Activated CD4-positive, alpha-beta memory T cell treated with anti-CD3 and anti-CD28 coated beads for 36 hours (primary cell): Measurements from ENCODE around the gene FGD2. TPM values are rescaled to one million over a fixed set of nuclear protein-coding genes. Genes with fewer than 3 reads are reported as not detected.
A peak's percentile ranks its signal among the peaks of the same experiment; 100 is the strongest.
"Not testable (repeated sequence)": the region's sequence is repeated elsewhere in the genome, so short reads cannot be mapped to it uniquely, and the experiment has no call there.

Experiments
- CTCF ChIA-PET: fragments of 350-600 bp; sonication (Branson Sonifier 250); formaldehyde crosslinking; loops from one replicate; lab custom pipeline; 2021; ENCODE audit warnings: antibody characterized with exemption, inconsistent platforms; lab: Charles Lee
- POLR2A ChIA-PET: fragments of 350-600 bp; sonication (Branson Sonifier 250); formaldehyde crosslinking; loops from one replicate; lab custom pipeline; 2021; ENCODE audit warnings: antibody characterized with exemption; lab: Charles Lee
- DNase-seq: peaks from one replicate; pipeline ENCODE4 v3.0.0-alpha.2; 2020
- H3K27ac Mint-ChIP-seq: one replicate; pipeline ENCODE4 v1.8.0; 2021; ENCODE audit warnings: mixed read lengths
- H3K27me3 Mint-ChIP-seq: one replicate; pipeline ENCODE4 v1.8.0; 2021; ENCODE audit warnings: mixed read lengths
- H3K36me3 Mint-ChIP-seq: one replicate; pipeline ENCODE4 v1.8.0; 2021; ENCODE audit warnings: mixed read lengths
- H3K4me1 Mint-ChIP-seq: one replicate; pipeline ENCODE4 v1.8.0; 2021; ENCODE audit warnings: low read depth, mixed read lengths
- H3K4me3 Mint-ChIP-seq: one replicate; pipeline ENCODE4 v1.8.0; 2021; ENCODE audit warnings: mild to moderate bottlenecking, mixed read lengths
- H3K9me3 Mint-ChIP-seq: one replicate; pipeline ENCODE4 v1.8.0; 2021; ENCODE audit warnings: mixed read lengths
- intact Hi-C: fragments of 100-400 bp; cut with micrococcal nuclease; formaldehyde crosslinking; loops from one replicate; pipeline ENCODE4 v1.15.1; 2023
- total RNA-seq, 2 experiments: library from RNA; stranded (reverse); gene quantifications; one replicate each; pipeline ENCODE4 v1.2.3, GENCODE V29; 2021

FGD2 gene
- total RNA-seq, 2 experiments from 2014 or later, result 0.48 to 0.52 TPM

DNA sequence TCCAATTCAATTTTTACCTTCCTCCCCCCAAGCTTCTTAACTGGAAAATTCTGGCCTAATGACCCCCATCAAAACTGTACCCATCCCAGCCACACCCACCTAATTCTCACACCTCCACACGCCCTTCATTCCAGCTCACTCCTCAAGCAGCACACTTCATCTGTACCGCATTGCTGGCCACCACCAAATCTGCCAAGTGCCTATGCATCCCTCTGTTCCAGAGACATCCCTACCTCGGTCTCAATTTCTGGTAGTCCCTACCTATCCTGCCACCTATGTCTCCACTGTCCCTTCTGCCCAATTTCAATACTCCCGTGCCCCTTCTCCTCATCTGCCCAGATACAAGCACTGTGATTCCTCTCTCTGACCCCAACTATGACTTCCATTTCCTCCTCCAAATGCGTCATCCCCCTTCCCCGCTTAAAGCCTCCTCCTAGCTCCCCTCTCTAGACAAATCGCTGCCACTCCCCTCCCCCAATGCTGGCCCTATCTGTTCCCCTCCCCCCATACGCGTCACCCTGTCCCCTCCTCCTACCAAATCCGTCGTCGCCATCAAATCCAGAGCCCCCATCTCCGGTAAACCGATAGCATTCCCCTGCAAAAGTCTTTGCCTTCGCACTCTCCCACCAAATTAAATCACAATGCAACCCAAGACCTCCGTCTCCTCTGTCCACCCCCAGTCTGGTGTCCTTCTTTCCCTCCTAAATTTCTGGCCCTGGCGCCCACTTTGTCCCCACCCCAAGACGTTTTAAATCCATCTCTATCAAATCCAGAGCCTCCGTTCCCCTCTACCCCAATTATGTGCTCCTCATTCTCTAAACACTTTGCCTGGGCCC, 20.7 kb upstream of the FGD2 start:
- Mint-ChIP-seq H3K4me3 (no peak overlapping the region), H3K4me1 (peaks cover 27% of the 10 kb centered on the region), H3K27me3 (no peaks in the 10 kb centered on the region), H3K9me3 (no peaks in the 10 kb centered on the region), H3K36me3 (peaks cover 12% of the 10 kb centered on the region), H3K27ac (no peak overlapping the region)
- intact Hi-C loops, result loop anchor here (1.0 to 10.0 kb wide), 2 partner anchors 99 to 390 kb away; partner anchors contain the start of genes C6orf89 and SRSF3
- POLR2A ChIA-PET, result interaction anchor here (0.7 to 2.6 kb wide), 4 partner anchors 22 to 185 kb away, joined by 3 to 21 read pairs (median 4); partner anchors contain the start of genes PIM1 and PPIL1
- CTCF ChIA-PET, result interaction anchor here (0.9 to 3.7 kb wide), 4 partner anchors 8 to 110 kb away, joined by 3 to 28 read pairs (median 4); partner anchors contain the start of gene PPIL1
- peak; percentile 84 for DNase-seq

DNA sequence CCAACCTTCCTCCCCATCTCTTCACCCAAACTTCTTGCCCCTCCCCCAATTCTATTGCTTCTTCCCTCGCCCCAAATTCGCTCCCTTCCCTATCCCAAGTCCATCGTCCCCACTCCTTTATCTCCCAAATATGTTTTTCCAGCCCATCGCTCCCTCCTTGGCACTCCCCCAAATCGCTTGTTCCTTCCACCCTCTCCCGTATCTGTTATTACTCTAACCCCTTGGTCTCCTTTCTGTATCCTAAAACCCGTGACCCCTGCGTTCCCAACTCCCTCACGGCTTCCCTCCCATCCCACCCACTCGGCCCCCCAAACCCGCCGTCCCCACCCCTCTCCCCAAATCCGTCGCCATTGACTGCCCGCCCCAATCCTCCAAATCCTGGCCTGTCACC, 20.0 kb upstream of the FGD2 start:
- Mint-ChIP-seq H3K36me3 (peaks cover 9% of the 10 kb centered on the region), H3K27ac (no peak overlapping the region), H3K4me1 (peaks cover 22% of the 10 kb centered on the region), H3K4me3 (no peak overlapping the region), H3K9me3 (no peaks in the 10 kb centered on the region), H3K27me3 (no peaks in the 10 kb centered on the region)
- POLR2A ChIA-PET, result interaction anchor here (0.6 to 2.6 kb wide), 12 partner anchors 8 to 272 kb away, joined by 3 to 21 read pairs (median 4); partner anchors contain the start of genes C6orf89, PIM1, PPIL1 and TBC1D22B
- CTCF ChIA-PET, result interaction anchor here (0.8 to 3.7 kb wide), 14 partner anchors 8 to 225 kb away, joined by 3 to 28 read pairs (median 3); partner anchors contain the start of genes C6orf89 and PPIL1
- DNase-seq, result no peak
- intact Hi-C loops, result loop anchor here (10.0 kb wide), 1 partner anchor 391 kb away; the partner anchor contains the start of gene SRSF3

DNA sequence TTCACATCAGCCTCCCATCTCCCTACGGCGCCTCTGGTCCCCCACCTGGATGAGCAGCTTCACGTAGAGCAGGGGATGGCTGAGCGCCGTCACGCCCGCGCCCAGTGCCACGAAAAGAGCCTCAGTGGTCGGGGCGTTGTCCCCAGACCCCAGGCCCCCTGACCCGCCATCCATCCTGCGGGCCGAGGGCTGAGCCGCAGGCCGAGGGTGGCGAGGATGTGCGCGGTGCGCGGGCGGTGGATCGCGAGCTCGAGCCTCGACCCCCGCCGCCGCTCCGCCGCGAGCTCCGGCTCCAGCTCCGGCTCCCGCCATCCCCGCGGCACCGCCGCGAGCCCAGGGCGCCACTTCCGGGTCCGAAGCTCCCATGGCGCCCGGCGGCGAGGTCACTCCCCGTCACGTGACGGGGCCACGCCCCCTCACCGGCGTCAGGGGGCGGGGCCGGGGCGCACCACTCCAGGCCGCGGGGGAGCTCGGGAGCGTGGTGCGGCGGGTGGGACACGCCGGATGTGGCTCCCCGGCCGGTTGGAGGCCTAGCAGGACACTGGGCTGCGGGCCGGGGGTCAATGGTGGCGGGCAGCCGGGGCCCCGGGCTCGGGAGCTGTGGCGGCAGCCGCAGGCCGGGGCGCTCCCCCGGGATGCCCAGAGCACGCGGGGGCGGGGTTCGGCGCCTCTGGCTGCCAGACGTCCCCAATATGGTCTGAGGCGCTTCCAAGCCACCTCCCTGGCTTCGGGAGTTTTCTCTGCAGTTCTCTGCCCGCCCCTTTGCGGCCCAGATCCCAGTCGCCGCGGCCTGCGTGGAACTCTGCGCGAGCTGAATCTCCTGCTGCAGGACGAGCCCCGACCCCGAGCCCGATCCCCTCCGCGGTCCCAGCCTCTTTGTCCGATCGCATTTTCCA, 19.4 kb upstream of the FGD2 start, which contains the start of gene MTCH1:
TSS of gene MTCH1 (minus strand) at position 389 of the 896 bp plus-strand sequence. CDS start at position 366, 23 bp downstream.
- H3K27ac Mint-ChIP-seq, result peak within 1 kb of the TSS; percentile 90
- peak; percentile 90 for DNase-seq
- H3K4me3 Mint-ChIP-seq, result peak within 1 kb of the TSS; percentile 99
- H3K9me3 Mint-ChIP-seq, result no peaks in the 10 kb centered on the region
- ChIA-PET POLR2A (interaction anchor here (0.6 to 2.6 kb wide), 16 partner anchors 8 to 272 kb away, joined by 3 to 21 read pairs (median 4); partner anchors contain the start of genes C6orf89, PIM1, PPIL1 and TBC1D22B), CTCF (interaction anchor here (0.7 to 3.7 kb wide), 16 partner anchors 9 to 224 kb away, joined by 3 to 28 read pairs (median 3); partner anchors contain the start of genes C6orf89 and PPIL1)
- peaks cover 7% of the 10 kb centered on the region for H3K36me3 Mint-ChIP-seq
- no peaks in the 10 kb centered on the region for H3K27me3 Mint-ChIP-seq
- intact Hi-C loops, result loop anchor here (1.0 to 10.0 kb wide), 4 partner anchors 32 to 391 kb away; partner anchors contain the start of gene SRSF3
- H3K4me1 Mint-ChIP-seq, result peaks cover 18% of the 10 kb centered on the region

DNA sequence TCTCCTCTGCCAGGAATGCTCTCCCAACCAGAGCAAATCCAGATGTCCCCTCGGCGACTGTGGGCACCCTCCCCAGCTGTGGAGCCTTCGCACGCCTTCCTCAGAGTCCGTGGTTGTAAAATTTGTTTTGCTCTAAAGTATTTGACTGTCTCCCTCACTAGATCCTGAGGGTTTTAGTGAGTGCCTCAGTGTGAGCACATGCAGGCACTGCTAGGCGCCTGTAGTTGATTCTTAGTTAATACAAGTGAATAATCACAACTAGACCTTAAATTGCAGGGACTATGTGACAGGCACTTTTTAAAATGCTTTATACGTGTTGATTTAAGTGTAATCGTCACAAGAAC, 18.8 kb upstream of the FGD2 start:
- POLR2A ChIA-PET, result interaction anchor here (0.8 to 2.6 kb wide), 11 partner anchors 9 to 218 kb away, joined by 3 to 21 read pairs (median 4); partner anchors contain the start of genes C6orf89 and PPIL1
- Mint-ChIP-seq H3K27me3 (no peaks in the 10 kb centered on the region), H3K4me3 (peak overlapping the region; percentile 99)

DNA sequence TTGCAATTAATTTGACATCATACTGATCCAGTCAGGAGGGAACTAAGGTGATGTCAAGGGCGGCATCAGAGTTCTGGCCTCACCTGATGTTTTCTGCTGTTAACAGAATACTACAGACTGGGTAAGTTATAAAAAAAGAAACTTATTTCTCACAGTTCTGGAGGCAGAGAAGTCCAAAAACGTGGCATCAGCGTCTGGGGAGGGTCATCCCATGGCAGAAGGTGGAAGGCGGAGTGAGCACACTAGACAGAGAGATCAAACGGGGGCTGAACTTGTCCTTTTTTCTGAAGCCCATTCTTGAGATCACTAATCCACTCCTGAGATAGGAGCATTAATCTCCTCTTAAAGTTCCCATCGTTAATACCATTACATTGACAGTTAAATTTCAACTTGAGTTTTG, 16.2 kb upstream of the FGD2 start:
- no peak overlapping the region for H3K27ac Mint-ChIP-seq
- no peak for DNase-seq
- no peaks in the 10 kb centered on the region for H3K9me3 Mint-ChIP-seq
- no peaks in the 10 kb centered on the region for H3K27me3 Mint-ChIP-seq
- H3K4me3 Mint-ChIP-seq, result no peak overlapping the region
- CTCF ChIA-PET, result interaction anchor here (1.3 to 1.4 kb wide), 2 partner anchors 29 to 104 kb away, joined by 3 read pairs; partner anchors contain the start of gene C6orf89
- POLR2A ChIA-PET, result no interaction called here
- peaks cover 2% of the 10 kb centered on the region for H3K36me3 Mint-ChIP-seq
- intact Hi-C loops, result loop anchor here (10.0 kb wide), 1 partner anchor 394 kb away; the partner anchor contains the start of gene SRSF3
- H3K4me1 Mint-ChIP-seq, result peaks cover 7% of the 10 kb centered on the region

More for the DNA sequence above, 18.8 kb upstream of the FGD2 start:
- H3K4me1 Mint-ChIP-seq, result peaks cover 12% of the 10 kb centered on the region
- peaks cover 5% of the 10 kb centered on the region for H3K36me3 Mint-ChIP-seq
- peak overlapping the region; percentile 90 for H3K27ac Mint-ChIP-seq
- no peak for DNase-seq
- intact Hi-C loops, result loop anchor here (1.0 to 10.0 kb wide), 4 partner anchors 32 to 392 kb away; partner anchors contain the start of gene SRSF3
- H3K9me3 Mint-ChIP-seq, result no peaks in the 10 kb centered on the region
- CTCF ChIA-PET, result interaction anchor here (0.7 to 3.7 kb wide), 8 partner anchors 31 to 222 kb away, joined by 3 to 28 read pairs (median 3); partner anchors contain the start of gene C6orf89

DNA sequence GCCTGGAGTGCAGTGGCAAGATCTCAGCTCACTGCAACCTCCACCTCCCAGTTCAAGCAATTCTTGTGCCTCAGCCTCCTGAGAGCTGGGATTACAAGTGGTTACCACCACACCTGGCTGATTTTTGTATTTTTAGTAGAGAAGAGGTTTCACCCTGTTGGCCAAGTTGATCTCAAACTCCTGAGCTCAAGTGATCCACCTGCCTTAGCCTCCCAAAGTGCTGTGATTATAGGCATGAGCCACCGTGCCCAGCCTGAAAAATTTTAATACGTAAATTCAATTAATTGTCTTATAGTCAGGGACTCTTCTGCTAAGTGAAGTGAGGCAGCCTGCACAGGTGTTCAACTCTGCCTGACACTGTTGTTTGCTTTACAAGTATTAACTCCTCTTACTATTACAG, 15.1 kb upstream of the FGD2 start:
- DNase-seq, H3K4me1 Mint-ChIP-seq, H3K27me3 Mint-ChIP-seq, H3K4me3 Mint-ChIP-seq, H3K9me3 Mint-ChIP-seq, H3K27ac Mint-ChIP-seq, H3K36me3 Mint-ChIP-seq, intact Hi-C loops, POLR2A ChIA-PET: not testable (repeated sequence)
- CTCF ChIA-PET, result interaction anchor here (1.0 to 1.5 kb wide), 3 partner anchors 11 to 208 kb away, joined by 3 to 4 read pairs (median 4); no protein-coding TSS in a partner anchor

DNA sequence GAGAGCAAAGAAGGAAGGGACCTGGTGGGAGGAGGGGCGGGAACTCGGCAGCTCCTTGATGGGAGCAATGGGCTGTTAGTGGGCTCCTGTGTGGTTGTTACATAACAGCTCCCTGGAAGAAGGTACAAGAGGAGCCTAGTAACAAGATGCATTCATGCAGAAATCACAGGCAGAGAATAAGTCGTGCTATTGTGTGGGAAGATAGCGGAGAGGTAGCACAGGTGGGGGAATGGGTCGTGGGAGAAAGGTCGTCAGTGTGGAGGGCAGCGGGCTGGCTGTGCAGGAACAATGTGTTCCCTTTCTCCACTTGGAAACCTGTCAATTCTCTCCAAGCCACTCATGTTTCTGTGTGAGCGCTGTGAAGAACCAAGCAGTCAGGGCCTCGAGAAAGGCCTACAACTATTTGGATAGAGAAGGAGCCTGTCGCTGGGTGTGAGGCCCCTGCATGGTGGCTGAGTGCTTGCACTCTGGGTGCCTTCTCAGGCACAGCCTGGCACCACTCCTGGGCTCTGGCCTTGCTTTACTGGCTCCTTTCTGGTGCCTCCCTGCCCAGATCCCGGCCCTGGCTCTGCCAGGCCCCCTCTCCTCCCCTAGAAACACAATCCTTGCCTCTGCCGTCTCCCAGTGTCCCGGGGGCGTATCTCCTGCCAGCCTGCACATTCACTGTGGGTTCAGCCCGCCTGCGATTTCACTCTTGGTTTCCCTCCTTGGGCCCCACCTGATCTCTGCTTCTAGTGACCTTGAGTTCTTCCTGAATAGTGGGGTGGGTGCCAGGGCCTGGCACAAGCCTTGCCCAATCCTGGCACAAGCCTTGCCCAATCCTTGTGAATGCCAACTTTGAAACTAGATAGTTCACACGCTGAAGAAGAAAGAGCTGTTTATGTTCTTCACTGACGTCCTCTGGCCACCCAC, 7.4 kb upstream of the FGD2 start:
- DNase-seq, result no peak
- Mint-ChIP-seq H3K4me3 (no peak overlapping the region), H3K36me3 (no peaks in the 10 kb centered on the region), H3K27me3 (peaks cover 2% of the 10 kb centered on the region), H3K9me3 (no peaks in the 10 kb centered on the region), H3K27ac (no peak overlapping the region), H3K4me1 (no peaks in the 10 kb centered on the region)
- intact Hi-C loops, result no loop called here
- ChIA-PET CTCF (no interaction called here), POLR2A (no interaction called here)

DNA sequence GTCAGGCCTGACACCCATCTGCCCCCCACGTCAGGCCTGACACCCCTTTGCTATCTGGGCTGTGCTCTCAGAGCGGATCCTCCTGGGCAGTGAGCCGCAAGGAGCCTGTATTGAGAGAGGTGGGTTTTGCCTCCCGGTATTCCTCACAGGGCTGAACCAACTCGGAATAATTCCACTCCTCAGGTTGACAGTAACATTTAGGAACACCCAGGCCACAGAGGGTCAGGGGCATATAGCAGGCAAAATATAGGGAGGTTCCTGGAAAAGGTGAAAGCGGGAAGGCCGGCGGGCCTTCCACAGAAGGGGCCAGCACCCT, 6.8 kb upstream of the FGD2 start:
- Mint-ChIP-seq H3K36me3 (no peaks in the 10 kb centered on the region), H3K4me1 (no peaks in the 10 kb centered on the region), H3K4me3 (no peak overlapping the region), H3K9me3 (no peaks in the 10 kb centered on the region), H3K27me3 (peaks cover 2% of the 10 kb centered on the region), H3K27ac (no peak overlapping the region)
- CTCF ChIA-PET, result no interaction called here
- POLR2A ChIA-PET, result no interaction called here
- DNase-seq, result no peak
- intact Hi-C loops, result no loop called here

DNA sequence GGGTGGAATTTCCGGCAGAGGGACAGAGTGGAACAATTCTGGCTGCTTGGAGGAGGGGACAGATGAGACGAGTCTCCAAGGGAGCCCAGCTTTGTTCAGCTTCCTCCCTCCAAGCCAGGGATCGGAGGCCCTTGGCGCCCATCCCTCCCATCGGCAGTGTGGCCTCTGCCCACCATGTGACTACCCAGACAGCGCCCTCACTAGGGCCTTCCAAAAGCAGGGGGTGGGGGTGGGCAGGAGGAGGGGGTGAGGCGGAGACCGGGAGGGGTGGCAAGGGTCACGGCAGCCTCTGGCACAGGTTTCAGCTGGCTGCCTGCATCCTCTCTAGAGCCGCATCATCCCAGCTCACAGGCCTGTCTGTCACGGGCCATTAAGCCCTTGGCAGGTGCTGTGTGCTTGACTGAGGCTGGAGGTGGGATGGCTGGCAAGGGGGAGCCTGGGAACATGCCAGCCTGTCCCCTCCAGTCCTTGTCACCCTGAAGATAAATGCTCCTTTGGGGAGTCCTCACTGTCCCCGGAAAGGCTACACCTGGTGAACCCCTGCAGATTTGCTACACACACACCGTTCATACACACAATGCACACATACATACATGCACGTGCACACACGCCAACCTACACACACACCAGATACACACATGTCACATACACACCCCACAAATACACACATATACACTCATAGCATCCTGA, 6.2 kb upstream of the FGD2 start:
- Mint-ChIP-seq H3K27ac (no peak overlapping the region), H3K27me3 (peaks cover 2% of the 10 kb centered on the region), H3K36me3 (no peaks in the 10 kb centered on the region), H3K4me1 (no peaks in the 10 kb centered on the region), H3K4me3 (no peak overlapping the region), H3K9me3 (no peaks in the 10 kb centered on the region)
- no peak for DNase-seq
- POLR2A ChIA-PET, result no interaction called here
- CTCF ChIA-PET, result no interaction called here
- intact Hi-C loops, result no loop called here

DNA sequence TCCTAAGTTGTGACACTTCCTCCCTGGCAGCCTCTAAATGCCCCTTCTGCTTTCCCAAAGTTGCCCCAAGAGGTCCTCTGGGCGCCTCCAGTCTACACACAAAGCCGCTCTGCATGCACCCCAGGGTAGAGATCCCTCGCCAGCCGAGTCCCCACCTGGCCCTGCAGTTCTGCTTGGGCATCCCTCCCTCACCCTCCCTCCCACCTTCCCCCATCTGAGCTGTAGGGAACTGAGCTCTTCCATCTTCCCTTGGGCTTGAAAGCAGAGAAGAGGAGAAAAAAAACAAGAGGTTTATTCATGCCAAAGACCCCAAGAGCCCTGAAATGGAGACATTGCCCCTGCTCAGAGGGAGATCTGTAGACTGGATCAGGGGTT, 5.7 kb upstream of the FGD2 start:
- H3K4me3 Mint-ChIP-seq, result no peak overlapping the region

More for the DNA sequence above, 5.7 kb upstream of the FGD2 start:
- Mint-ChIP-seq H3K4me1 (no peaks in the 10 kb centered on the region), H3K9me3 (no peaks in the 10 kb centered on the region), H3K27me3 (peaks cover 2% of the 10 kb centered on the region), H3K27ac (no peak overlapping the region), H3K36me3 (no peaks in the 10 kb centered on the region)
- DNase-seq, result no peak
- intact Hi-C loops, result no loop called here
- POLR2A ChIA-PET, result no interaction called here
- CTCF ChIA-PET, result no interaction called here
